Hippocampal formation (tissue), 2 donors: Measurements from ENCODE around the gene DGKB.

Experiments used
- DNase-seq, 2 donors: peaks; one replicate each; lab custom pipeline; 2025; lab: John Stamatoyannopoulos, UW

Gene DGKB

DNA sequence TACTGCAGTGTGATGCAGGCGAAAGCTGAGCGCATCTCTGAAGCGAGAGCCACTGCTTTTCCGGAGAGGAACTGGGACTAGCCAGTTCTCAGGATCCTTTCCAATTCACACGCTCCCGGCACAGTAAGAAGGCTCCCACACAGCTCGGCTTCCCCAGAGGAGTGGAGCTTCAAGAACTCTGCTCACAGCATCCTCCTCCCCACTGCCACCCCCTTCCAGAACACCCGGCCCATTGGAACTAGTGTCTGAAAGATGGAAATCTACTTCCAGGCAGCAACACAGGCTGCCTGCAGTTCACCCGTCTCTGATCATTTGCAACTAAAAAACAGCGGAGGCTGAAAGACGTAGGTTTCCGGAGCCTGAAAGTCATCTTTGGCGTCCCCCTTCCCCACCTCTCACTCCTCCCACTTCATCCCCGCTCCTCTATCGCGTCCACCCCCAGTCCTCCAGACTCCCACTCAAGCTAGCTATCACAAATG is at the start of gene DGKB:
TSS of gene DGKB (minus strand) at position 163 of the 479 bp plus-strand sequence.
- DNase-seq = peak; percentile 17 to 26

GRCh38 chr7:14950013-14950412 is 47.5 kb upstream of the DGKB start:
- no peak for DNase-seq

GRCh38 chr7:14938181-14938580 is 35.6 kb upstream of the DGKB start:
- DNase-seq = no peak

DNA sequence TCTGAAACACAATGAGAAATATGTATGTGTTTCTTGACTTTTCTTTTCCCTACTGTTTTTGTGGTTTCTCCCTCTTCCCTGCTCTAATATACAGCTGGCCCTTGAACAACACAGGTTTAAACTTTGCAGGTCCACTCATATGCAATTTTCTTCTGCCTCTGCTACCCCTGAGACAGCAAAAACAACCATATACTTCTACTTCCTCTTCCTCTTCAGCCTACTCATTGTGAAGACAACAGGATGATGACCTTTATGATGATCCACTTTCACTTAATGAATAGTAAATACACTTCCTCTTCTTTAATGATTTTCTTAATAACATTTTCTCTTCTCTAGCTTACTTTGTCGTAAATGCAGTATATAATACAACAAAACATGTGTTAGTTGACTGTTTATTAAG is 35.0 kb upstream of the DGKB start:
- DNase-seq = no peak

DNA sequence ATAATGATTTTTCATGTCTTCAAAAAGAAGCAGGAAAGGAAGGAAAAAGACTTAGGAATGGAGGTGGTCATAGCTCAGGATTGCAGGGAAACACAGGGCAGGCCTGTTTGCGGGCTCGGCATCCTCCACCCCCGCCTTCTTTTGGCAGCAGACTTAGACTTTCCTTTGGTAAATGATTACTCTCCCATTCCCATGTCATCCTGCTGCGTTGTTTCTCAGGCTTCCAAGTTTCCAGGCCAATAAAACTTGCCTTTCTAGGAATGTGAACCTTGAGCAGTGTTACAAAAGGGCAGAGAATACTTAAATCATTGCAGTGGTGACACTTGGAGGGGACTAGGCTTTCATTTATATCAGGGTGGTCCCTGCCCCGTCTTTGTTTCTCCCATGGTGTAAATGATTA is 34.0 kb upstream of the DGKB start:
- peak in 1 of 2 donors; percentile 15 for DNase-seq

DNA sequence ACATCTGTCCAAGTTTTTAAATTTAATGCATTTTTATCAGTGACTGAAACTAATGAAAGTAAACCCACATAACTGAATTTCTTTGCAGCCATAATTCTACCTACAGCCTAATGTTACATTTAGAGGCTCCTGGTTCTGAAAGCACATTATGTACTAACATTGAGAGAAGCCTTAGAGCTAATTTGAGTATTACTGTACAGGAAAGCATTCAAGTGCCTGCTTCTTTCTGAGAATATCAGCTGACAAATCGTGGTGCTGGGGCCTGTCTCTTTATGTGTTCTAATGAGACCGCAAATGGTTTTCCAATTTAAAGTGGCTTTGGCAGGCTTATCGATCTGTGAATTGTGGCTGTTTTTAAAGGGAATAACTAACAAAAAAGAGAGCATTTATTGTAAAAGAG is 32.3 kb upstream of the DGKB start:
- DNase-seq = no peak

DNA sequence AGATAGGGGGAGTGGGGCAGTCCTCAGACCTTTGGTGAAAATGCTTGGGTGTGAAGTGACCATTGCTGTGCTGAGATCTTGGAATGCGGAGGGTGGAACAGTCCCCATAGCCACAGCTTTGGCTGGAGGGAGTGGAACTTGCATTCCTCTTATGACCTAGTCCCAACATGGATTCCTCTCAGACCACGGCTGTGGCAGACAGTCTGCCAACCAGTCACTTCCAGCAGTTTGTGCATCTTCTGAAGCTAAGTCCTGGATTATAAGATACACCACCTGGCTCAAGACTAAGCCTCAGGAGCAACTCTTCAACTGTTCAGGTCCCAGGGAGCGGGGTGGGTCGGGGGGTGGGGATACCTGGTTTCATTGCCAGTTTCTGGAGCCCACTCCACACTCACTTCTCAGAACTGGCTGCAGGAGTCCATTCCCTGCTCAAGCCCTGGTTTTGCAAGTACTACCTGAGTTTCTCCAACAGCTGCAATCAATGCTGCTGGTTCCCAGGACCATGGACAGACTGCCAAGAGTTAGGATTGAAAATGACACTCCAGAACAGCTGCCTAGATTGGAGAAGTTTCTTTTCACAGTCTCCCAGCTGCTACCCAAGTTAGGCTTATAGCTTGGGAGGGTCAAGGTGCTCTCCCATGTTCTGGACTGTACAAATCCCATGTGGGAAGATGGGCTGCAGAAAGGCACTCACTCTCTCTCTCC is 29.1 kb upstream of the DGKB start:
- no peak for DNase-seq

DNA sequence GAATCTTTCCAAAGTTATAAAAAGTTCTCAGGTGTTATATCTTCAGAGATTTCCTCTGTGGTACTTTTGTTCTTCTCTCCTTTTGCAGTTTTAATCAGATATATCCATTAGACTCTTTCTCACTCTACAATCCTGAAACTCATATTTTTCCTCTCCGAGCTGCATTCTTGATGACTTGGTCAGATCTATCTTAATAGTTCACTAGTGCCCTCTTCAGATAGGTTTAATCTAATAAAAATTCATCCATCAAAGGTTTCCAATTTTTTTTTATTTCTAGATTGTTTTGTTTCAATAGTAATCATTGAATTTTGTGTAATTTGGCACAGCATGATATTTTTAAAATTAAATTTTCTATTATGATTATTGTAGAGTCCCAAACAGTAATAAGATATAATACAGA is 21.8 kb upstream of the DGKB start:
- no peak for DNase-seq

DNA sequence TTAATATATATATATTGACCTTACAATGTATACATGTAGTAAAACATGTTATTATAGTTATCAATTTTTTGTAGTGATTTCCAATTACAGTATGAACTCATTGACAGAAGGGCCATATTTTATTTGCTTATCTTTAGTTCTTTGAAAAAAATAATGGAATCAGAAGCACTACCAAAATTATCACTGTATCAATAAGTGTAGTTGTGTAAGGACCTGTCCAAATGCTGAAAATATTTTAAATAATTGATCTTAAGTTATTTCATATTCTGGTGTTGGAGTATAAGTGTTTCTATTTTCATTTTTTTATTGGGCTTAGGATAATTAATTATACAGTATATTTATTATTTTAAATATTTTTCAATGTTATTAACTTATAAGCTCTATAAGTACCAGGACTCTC is 8.5 kb upstream of the DGKB start:
- DNase-seq = no peak

- DNase-seq = no peak
These were observed 6.1 kb upstream of the DGKB start for GRCh38 chr7:14908697-14909096.

DNA sequence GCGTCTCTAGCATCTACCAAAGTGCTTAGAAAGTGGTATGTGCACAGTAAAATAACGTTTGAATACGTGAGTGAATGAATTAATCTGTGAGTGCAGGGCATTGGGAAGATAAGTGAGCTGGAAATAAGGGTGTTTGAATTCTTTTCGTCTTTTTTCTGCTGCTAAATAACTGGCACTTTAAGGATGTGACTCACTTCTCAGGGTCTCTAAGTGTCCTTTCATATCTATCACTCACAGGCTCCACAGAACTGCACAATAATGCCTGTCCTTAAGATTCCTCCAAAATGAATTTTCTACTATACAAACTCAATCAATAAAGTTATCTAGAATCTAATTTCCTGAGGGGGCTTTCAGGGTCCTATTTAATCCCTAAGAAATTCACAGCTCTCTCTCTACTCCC is 3.2 kb upstream of the DGKB start:
- DNase-seq = no peak

- no peak for DNase-seq
These were observed 2.5 kb downstream of the DGKB start for GRCh38 chr7:14900051-14900450.

- no peak for DNase-seq
These were observed 3.5 kb downstream of the DGKB start for GRCh38 chr7:14899030-14899429.

- DNase-seq = no peak
These were observed 6.1 kb downstream of the DGKB start for GRCh38 chr7:14896461-14896860.

GRCh38 chr7:14894826-14895225 is 7.7 kb downstream of the DGKB start:
- no peak for DNase-seq

GRCh38 chr7:14892961-14893360 is 9.6 kb downstream of the DGKB start:
- no peak for DNase-seq

DNA sequence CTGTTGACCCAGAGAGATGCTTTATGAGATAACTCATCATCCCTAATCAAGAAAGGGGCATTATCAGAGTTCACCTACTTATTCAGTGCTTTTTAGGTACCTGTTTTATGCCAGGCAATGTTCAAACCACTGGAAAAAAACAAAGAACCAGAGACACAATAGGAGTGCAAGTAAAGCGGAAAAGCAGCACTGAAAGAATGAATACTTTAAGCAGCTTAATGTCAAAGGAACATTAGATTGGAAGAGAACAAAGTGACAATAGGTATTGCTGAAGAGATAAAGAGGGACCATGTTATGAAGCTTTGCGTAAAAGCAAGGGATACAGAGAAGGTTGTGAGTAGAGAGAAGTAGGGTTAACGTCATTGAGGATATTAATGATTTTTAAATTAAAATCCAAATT is 11.3 kb downstream of the DGKB start:
- no peak for DNase-seq

DNA sequence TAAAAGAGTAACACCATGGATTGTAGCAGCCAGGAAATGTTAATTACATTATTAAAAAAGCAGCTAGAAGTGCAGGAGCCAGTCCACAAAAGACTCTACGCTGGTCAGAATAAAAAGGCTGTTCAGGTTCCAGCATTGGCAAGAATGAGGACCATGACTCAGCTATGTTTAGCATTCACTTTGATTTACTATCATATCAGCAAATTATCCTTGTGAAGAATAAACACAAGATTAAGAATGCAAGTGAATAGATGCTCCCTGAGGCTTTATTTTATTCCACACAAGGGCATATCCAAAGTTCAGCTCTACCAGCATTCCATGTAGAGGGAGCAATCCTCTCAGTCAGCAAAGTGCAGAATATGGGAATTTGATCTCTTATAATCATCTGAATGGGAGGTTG is 13.6 kb downstream of the DGKB start:
- DNase-seq = no peak

GRCh38 chr7:14886533-14886932 is 16.0 kb downstream of the DGKB start:
- no peak for DNase-seq

GRCh38 chr7:14875941-14876587 is 26.5 kb downstream of the DGKB start:
- no peak for DNase-seq

DNA sequence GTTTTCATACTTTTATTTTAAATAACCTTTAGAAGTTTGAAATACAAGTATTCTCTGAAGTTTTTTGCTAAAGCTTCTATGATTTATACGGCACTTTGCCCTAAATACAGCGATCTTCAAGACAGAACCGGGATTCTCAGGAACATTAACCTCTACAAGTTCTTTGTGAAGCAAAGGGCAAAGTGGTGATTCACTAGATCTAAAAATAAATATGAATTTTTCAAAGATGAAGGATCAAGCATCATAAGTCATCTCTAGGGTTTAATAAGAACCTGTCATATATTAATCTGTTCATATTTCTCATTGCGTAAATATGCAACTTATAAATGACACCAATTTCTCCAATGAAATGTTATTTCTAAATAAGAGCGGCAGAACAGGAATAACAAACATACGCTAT is 30.7 kb downstream of the DGKB start:
- no peak for DNase-seq

DNA sequence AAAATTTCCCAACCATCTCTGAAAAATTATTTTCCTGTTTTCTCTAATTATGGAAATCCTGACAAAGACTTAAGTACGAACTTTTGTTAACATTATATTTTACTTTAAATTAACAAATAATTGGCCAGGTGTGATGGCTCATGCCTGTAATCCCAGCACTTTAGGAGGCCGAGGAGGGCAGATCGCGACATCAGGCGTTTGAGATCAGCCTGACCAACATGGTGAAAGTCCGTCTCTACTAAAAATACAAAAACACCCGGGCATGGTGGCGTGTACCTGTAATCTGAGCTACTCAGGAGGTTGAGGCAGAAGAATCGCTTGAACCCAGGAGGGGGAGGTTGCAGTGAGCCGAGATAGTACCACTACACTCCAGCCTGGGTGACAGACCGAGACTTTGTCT is 32.2 kb downstream of the DGKB start:
- no peak for DNase-seq

DNA sequence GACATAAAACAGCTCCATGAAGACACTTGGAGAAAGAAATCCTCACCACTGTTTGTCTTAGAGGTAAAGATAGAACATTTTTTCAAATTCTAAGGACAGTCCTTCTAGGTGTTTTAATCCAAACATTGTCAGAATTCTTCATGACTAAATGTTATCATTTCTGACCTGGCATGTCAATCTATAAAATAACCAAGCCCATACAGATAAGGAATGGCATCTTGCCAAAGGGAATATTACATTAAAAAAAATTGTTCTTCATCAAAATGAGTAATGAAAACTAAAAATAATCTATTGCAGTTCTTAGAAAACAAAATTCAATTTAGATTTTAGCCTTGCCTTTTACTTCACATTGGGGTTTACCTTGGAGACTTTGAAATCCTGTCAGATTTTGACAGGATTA is 33.6 kb downstream of the DGKB start:
- no peak for DNase-seq

DNA sequence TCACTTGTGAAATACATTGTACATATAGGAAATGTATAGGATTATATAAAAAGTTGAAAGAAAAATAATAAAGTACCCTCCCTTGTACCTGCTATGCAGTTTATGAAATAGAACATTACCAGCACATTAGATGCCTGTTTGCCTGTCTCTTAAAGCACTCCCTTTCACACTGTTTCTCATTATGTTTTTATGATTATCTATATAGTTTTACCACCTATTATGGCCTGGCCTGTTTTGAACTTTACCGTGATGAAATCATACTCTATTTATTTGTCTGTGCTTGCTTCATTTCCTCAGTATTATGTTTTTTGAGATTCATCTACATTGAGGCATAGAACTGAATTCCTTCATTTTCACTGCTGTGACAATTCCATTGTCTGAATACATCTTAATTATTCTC is 41.1 kb downstream of the DGKB start:
- no peak for DNase-seq
